Smooth muscle cell of the brain vasculature (primary cell): Measurements from ENCODE around the gene TREML4.
A peak's percentile ranks its signal among the peaks of the same experiment; 100 is the strongest.

Experiments used
- DNase-seq: peaks from one replicate; pipeline ENCODE4 v3.0.0-alpha.2; 2012; ENCODE audit warnings: low read depth, low spot score

Gene TREML4

GRCh38 chr6:41252401-41253169, 24.4 kb downstream of the TREML4 start:
- DNase-seq, result no peak

- no peak for DNase-seq
Measured at GRCh38 chr6:41255110-41255509, 27.0 kb downstream of the TREML4 start.

GRCh38 chr6:41255638-41256246, 27.6 kb downstream of the TREML4 start:
- DNase-seq, result no peak

GRCh38 chr6:41256383-41256782, 28.2 kb downstream of the TREML4 start:
- DNase-seq, result no peak

- peak; percentile 65 for DNase-seq
Measured at GRCh38 chr6:41257369-41258195, 29.4 kb downstream of the TREML4 start.

- no peak for DNase-seq
Measured at GRCh38 chr6:41258196-41258493, 30.0 kb downstream of the TREML4 start.

GRCh38 chr6:41262401-41262800, 34.3 kb downstream of the TREML4 start:
- no peak for DNase-seq

- DNase-seq, result no peak
Measured at GRCh38 chr6:41263267-41263666, 35.1 kb downstream of the TREML4 start.

- DNase-seq, result no peak
Measured at GRCh38 chr6:41266541-41266940, 38.4 kb downstream of the TREML4 start.

GRCh38 chr6:41268478-41268877, 40.3 kb downstream of the TREML4 start:
- no peak for DNase-seq

- DNase-seq, result no peak
Measured at GRCh38 chr6:41269166-41269565, 41.0 kb downstream of the TREML4 start.

- no peak for DNase-seq
Measured at GRCh38 chr6:41269716-41270115, 41.6 kb downstream of the TREML4 start.

GRCh38 chr6:41271901-41272395, 43.8 kb downstream of the TREML4 start:
- no peak for DNase-seq

- no peak for DNase-seq
Measured at GRCh38 chr6:41272591-41273240, 44.6 kb downstream of the TREML4 start.

GRCh38 chr6:41273714-41274113, 45.6 kb downstream of the TREML4 start:
- DNase-seq, result no peak

- DNase-seq, result no peak
Measured at GRCh38 chr6:41274256-41274655, 46.1 kb downstream of the TREML4 start.

GRCh38 chr6:41275489-41275888, 47.3 kb downstream of the TREML4 start:
- no peak for DNase-seq

- DNase-seq, result no peak
Measured at GRCh38 chr6:41277605-41278004, 49.5 kb downstream of the TREML4 start.

- DNase-seq, result peak; percentile 15
Measured at GRCh38 chr6:41278699-41279405, 50.7 kb downstream of the TREML4 start.

- no peak for DNase-seq
Measured at GRCh38 chr6:41280381-41281057, 52.4 kb downstream of the TREML4 start.

GRCh38 chr6:41283600-41283999, 55.5 kb downstream of the TREML4 start:
- DNase-seq, result no peak
